GM21447 (cell line): ENCODE data around the gene RAB3A.
"Not testable (repeated sequence)": the region's sequence is repeated elsewhere in the genome, so short reads cannot be mapped to it uniquely, and the experiment has no call there.

ENCODE experiments used
- ATAC-seq: cut with Tn5 transposase; IDR thresholded peaks from one replicate; pipeline ENCODE4 v1.9.1; 2021; ENCODE audit not compliant: unreplicated experiment

The RAB3A gene

DNA sequence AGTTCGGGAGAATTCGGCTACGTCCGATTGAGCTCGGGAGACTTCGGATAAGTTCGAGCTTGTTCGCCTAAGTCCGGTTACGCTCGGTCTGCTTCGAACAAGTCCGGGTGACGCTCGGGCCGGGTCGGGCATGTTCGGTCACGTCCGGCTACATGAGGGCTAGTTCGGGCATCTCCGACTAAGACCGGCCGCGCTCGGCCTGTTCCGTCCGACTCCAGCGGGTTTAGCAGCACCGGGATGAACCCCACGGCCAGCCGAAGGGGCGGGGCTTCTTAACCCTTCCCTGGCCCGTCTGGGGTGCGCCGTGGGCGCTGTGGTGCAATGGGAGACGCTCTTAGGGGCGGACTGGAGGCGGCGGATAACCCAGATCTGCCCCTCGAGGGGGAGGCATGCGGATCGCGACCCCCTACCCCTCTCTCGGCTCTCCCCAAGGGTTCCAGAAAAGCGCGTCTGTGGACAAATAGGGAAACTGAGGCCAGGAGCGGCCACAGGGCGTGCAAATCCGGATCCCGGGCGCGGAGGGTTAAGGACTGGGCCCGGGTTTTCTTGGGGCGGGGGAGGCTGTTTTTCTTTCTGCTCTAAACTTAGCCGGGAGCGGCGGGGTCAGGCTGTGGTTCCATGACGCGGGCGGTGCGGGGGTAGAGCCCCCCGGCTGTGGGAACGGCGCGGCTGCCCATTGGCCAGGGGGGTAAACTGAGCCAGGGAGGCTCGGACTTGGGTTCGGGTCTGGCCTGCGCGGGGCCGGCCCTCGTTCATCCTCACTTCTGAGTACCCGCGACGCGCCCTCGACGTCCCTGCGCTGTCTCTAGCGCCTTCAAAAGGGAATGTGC lies 20.9 kb upstream of the RAB3A start:
- peak; percentile 80 for ATAC-seq

DNA sequence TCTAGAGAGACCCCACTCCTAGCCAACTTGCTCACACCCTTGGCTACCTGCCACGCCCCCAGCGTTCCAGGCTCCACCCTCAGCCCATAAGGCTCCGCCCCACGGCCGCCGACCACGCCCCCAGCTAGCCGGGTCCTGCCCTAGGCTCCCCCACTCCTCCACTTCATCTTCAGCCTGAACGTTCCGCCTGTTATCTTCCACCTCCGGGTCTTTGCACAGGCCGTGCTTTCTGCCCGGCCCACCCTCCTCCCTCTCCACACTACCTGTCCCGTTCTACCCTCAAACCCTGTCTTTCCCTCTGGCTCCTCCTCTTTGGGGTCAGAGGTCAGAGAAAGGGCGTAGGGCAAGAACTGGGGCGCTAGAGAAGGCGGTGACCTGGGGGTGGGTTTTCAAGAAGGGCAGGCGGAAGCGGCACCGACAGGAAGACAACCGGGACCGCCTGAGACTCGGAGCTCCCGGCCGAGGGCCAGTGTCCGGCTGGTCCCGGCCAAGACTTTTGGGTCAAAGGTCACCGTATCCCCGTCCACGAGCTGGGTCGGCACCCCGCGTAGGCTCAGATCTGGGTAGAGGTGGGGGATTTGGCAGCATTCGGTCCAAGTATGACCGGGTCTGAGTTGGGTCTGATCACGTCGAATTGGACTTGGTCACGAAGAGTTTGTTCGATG lies 20.1 kb upstream of the RAB3A start:
- ATAC-seq = no peak

DNA sequence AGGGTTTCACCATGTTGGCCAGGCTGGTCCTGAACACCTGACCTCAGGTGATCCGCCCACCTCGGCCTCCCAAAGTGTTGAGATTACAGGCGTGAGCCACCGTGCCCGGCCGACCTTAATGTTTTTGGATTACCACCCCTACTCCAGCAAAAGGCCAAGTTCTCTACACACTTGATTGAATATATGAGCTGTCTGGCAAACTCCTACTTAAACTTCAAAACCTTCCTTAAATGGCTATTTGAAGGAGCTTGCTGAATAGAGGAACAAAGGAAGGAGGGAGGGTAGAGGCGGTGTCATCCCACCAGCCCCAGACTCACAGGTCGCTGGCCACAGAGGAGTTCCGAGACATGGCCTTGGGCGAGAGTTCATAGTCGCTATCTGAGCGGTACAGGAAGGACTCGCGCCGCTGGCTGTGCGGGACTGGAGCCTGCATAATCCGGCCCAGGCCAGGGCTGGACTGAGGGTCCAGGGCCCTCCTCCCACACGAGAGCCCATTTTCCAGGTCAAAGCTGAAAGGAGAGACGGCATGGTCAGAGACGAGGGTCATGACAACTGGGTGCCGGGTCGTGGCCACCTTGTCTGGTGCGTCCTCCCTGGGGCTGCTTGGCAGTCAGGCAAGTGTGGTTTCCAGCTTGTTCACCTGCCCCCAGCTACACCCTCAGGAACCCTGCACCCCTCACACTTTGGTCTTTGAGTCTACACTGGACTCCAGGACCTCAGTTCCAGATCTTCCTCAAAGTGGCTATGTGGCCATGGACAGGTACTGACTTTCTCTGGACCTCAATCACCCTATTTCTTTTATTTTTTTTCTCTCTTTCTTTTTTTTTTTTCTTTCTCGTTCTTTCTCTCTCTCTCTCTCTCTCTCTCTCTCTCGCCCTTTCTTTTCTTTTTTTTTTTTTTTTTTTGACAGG lies 18.2 kb upstream of the RAB3A start:
- ATAC-seq = no peak

GRCh38 chr19:18220632-18221275 lies 16.9 kb upstream of the RAB3A start:
- ATAC-seq = no peak

DNA sequence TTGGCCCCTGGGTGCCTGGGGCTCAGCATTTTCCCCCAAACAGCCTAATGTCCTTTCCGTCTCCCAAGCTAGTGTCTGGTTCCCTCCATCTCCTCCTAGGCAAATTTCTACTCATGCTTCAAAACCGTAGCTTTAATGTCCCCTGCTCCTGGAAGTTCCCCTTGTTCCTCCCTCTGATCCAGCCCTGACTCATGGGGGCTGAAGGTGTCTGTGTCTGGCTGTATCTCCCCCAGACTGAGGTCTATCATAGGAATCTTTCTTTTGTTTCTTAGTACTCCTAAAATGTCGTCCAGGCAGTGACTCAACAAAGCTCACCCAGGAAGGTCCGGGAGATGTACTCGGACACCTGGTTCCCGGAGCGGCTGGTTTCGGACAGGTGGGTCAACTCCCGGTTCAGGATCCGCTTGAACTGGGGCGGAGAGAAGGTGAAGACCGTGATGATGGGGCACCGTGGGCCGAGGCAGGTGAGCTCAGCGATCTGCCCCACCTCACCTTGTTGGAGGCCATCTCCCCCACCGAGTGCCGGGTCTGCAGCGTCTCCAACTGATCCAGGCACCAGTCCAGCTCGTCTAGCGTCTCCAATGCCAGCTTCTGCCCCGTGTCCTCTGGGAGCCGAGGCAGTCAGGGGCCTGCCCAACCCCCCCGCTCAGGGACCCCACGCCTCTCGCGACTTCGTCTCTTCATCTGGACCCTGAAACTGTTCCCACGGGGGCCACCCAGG lies 16.2 kb upstream of the RAB3A start:
- ATAC-seq = no peak

- no peak for ATAC-seq
Observed at GRCh38 chr19:18218600-18218999, 14.8 kb upstream of the RAB3A start.

DNA sequence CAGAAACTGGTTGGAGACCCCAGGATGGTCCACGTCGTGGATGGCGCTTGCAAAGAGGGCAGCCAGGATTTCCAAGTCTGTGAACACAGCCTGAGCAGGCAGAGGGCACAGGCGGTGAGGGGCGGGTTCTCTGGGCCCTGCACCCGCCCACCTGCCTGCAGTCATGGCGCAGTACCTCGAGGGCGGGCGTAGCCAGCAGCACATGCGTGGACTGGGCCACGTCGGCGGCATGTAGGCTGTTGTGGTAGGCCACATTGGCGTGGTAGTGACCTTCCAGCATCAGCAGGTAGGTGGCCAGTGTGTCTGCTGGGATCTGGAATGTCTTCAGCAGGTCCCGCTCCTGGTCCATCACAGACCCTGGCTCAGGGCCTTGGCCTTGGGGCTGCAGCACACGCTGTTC lies 14.3 kb upstream of the RAB3A start:
- no peak for ATAC-seq

- no peak for ATAC-seq
Observed at GRCh38 chr19:18216789-18217188, 12.9 kb upstream of the RAB3A start.

GRCh38 chr19:18214779-18215433 lies 11.1 kb upstream of the RAB3A start:
- no peak for ATAC-seq

DNA sequence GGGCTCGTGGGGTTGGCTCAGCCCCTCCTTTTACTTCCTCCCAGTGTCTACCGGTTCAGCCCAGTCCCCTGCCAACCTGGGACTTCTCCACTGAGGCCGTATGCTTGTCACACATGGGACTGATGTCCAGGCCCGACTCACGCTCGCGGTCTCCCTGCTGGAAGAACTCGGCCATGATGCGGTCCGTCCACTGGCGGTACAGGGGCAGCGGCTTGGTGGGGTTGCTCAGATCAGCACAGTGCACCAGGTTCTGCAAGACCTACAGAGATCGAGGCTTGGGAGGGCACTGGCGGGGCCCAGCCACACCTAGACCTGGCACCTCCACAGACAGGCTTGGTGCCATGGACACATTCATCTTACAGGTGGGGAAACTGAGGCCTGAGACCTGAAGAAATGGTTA lies 7.8 kb upstream of the RAB3A start:
- no peak for ATAC-seq

- ATAC-seq = not testable (repeated sequence)
Observed at GRCh38 chr19:18209912-18210311, 6.1 kb upstream of the RAB3A start.

DNA sequence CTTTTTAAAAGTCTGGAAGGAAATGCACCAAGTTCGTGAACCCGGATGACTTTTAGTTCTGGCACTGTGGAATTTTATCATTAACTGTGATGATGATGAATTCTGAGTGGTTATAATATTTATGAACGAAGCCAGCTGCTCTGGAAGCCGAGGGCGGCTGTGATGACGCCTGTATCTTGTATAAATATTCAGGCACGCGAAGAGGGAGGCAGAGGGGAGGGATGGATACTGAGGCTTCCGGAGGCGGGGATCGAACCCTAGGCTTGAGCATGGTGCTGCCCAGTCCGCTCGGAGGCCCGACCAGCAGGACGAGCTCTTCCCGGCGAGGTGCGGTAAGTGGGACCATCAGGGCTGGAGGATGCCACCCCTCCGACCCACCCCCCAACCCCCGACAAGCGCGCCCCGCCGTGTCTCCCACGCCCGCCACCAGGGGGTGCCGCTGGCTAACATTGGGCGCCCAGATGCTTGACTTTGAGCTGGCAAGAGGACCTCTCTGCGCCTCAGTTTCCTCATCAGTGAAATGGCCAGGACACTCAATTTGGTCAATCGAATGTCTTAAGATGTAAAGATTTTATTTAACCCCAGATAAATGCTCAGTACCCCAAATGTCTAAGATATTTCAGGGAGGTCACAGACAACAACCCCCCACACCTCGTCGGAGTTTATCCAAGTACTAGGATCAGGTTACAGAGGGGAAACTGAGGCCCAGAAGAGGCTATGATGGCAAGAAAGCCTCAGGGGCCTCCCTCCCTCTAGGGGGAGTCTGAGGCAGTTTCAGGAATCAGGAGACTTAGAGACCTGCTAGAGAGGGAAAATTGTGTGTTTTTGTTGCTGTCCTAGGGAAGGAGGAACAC lies 4.5 kb upstream of the RAB3A start:
- ATAC-seq = no peak

DNA sequence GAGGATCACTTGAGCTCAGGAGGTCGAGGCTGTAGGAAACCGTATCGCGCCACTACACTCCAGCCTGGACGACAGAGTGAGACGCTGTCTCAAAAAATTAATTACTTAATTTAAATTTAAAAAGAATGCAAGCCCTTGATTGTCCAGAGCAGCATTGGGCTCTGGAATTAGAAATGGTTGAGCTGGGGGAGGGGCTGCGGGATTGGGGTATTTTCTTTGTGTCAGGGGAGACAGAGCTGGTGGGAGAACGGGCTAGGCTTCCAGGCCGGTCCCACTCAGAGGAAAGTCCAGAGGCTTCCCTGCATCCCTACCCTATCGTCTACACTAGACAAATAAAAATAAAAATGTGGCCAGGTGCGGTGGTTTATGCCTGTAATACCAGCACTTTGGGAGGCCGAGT lies 2.2 kb upstream of the RAB3A start:
- no peak for ATAC-seq

DNA sequence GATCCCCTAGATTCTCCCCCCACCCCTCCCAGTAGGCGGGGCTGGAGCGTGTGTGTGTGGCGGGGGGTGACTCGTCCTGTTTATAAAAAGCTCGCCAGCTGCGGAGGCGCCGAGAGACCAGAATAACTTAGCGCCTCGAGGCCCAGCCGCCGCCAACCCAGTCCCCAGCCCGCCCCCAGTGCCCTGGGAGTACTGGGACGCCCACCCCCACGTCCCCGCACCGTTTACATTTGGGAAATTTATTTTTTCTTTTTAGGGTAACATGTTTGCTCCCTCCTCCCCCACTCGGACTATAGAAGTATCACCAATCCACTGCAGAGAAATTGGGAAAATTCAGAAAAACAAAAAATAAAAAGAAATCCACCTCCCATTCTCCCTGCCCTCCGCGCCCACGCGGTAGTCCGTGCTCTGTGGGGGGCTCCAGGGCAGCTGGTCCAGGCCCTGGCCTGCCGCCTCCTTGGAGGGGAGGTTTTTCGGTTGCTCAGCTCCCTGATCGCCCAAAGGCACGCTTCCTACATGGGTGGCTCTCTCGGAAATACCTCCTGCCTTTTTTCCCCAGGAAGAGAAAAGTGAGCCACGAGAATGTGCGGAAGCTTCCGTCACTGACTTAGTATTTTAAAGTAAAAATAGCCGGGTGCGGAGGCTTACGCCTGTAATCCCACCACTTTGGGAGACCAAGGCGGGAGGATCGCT lies 1.5 kb upstream of the RAB3A start:
- ATAC-seq = no peak

- peak; percentile 18 for ATAC-seq
Observed at GRCh38 chr19:18204394-18205199, 755 bp upstream of the RAB3A start.

DNA sequence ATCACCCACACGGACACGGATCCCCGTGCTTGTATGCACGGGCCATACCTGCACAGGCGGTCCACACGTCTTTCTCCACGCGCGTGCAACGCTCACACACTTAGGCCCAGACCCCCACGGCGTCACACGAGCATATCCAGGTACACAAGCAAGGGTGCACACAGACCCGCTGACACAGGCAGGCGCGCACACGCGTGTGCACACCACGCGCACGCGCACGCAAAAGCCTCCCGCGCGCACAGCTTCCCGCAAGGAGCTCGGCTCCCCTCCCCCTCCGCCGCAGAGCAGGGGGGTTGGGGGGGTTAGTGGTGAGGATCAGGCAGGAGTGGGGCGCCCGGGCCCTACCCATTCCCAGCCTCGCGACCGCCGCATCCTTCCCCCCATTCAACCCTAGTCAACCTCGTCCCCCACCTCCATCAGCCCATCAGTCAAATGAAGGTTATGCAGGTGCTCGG lies 407 bp downstream of the RAB3A start:
- ATAC-seq = peak; percentile 2

DNA sequence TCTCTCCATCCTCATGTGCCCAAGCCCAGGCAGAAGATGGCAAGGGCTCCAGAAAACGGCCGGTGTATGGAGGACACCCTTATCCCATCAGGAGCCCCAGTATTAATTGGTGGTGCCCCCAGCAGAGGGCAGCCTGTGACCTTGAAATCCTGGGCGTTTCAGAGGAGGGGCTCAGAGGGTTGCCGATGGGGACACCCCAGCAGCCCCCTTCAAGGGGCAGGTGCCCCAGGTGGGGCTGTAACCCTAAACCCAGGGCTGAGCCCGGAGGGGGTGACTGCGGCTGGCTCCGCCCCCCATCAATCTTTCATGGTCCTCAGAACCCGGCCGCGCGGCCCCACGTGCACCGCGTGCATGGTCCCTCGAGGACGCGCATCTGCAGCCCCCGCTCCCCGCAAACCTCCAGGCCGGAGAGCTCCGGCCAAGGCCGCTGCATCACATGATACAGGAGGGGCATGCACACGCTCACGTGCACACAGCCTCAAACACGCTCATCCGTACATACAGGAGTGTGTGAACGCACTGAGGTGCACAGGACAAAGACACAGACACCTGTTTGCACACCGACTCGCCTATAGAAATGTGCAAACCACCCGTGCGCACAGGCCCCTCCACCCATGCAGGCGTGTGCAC lies 949 bp downstream of the RAB3A start:
- ATAC-seq = no peak
